A673 (cell line): ENCODE data around the gene C2orf76. TPM values are rescaled to one million over a fixed set of nuclear protein-coding genes. Genes with fewer than 3 reads are reported as not detected.

ENCODE experiments used
- BruUV-seq: library from RNA; stranded (reverse); fragments of 400-500 nt; replicated peaks from 2 replicates; lab custom pipeline; 2021; lab: Mats Ljungman, UMichigan
- CTCF ChIA-PET: fragments of 300-600 bp; sonication (Branson Sonifier 250); formaldehyde crosslinking; loops from one replicate; lab custom pipeline; 2022; ENCODE audit warnings: antibody characterized with exemption; lab: Charles Lee
- POLR2A ChIA-PET: fragments of 300-600 bp; sonication (Branson Sonifier 250); formaldehyde crosslinking; loops from one replicate; lab custom pipeline; 2022; ENCODE audit warnings: antibody characterized with exemption; ENCODE audit not compliant: low non-redundant PET; lab: Charles Lee
- DNase-seq: peaks from one replicate; pipeline ENCODE4 v3.0.0-alpha.2; 2015; ENCODE audit warnings: low spot score
- H3K27ac ChIP-seq: fragments of 200-600 bp; sonication (generic); 2 replicates; pipeline ENCODE4 v1.5.1; 2016; ENCODE audit warnings: mixed run types, low read depth, mild to moderate bottlenecking, mixed read lengths, antibody characterized with exemption, low read length; ENCODE audit not compliant: poor library complexity, severe bottlenecking
- H3K27me3 ChIP-seq: fragments of 200-600 bp; sonication (generic); replicated peaks from 2 replicates; pipeline ENCODE4 v1.6.1; 2017; ENCODE audit warnings: mixed run types, low read depth, mild to moderate bottlenecking, mixed read lengths, antibody characterized with exemption, low read length; ENCODE audit not compliant: insufficient read depth, poor library complexity
- H3K36me3 ChIP-seq: fragments of 200-600 bp; sonication (generic); 2 replicates; pipeline ENCODE4 v1.6.1; 2016; ENCODE audit warnings: mixed run types, mild to moderate bottlenecking, mixed read lengths, antibody characterized with exemption, low read length; ENCODE audit not compliant: insufficient read depth, poor library complexity, severe bottlenecking
- H3K4me1 ChIP-seq: fragments of 200-600 bp; sonication (generic); 2 replicates; pipeline ENCODE4 v1.6.1; 2017; ENCODE audit warnings: mixed run types, mild to moderate bottlenecking, mixed read lengths, antibody characterized with exemption, low read length; ENCODE audit not compliant: insufficient read depth, poor library complexity, severe bottlenecking
- H3K4me3 ChIP-seq: fragments of 200-600 bp; sonication (generic); 2 replicates; pipeline ENCODE4 v1.5.1; 2016; ENCODE audit warnings: low read depth, mixed run types, mild to moderate bottlenecking, mixed read lengths, low read length; ENCODE audit not compliant: poor library complexity, severe bottlenecking
- H3K9me3 ChIP-seq: fragments of 200-600 bp; sonication (generic); 2 replicates; pipeline ENCODE4 v1.6.1; 2016; ENCODE audit warnings: mixed run types, low read depth, mild to moderate bottlenecking, mixed read lengths, antibody characterized with exemption, low read length; ENCODE audit not compliant: poor library complexity, severe bottlenecking
- EZH2 ChIP-seq: fragments of 200-600 bp; sonication (generic); IDR thresholded peaks from 2 replicates; pipeline ENCODE4 v1.6.1; 2017; ENCODE audit warnings: borderline replicate concordance, low read depth, mild to moderate bottlenecking, mixed read lengths, antibody characterized with exemption, low read length; ENCODE audit not compliant: poor library complexity, severe bottlenecking
- intact Hi-C: fragments of 100-400 bp; cut with micrococcal nuclease; formaldehyde crosslinking; loops from one replicate; pipeline ENCODE4 v1.10.0; 2022; ENCODE audit not compliant: unreplicated experiment
- total RNA-seq: library from RNA; stranded (reverse); gene quantifications from 2 replicates; pipeline ENCODE4 v1.2.3, GENCODE V29; 2021
- TF ChIP-seq, protein P1 (sequence below): fragments of 300-800, 200-600 bp; sonication (generic); conservative IDR thresholded peaks from 2 replicates; pipeline ENCODE4 v1.5.1; 2017; ENCODE audit warnings: low read depth, mild to moderate bottlenecking, antibody characterized with exemption, low read length, moderate library complexity, mixed read lengths

The C2orf76 gene
- total RNA-seq, 1 experiment from 2014 or later, result 13.4 TPM

- no peaks in the 10 kb centered on the region for H3K27me3 ChIP-seq
- H3K27ac ChIP-seq, result no peak overlapping the region
- ChIA-PET CTCF (no interaction called here), POLR2A (no interaction called here)
- TF ChIP-seq EZH2, result no peak
- TF ChIP-seq, protein P1, sequence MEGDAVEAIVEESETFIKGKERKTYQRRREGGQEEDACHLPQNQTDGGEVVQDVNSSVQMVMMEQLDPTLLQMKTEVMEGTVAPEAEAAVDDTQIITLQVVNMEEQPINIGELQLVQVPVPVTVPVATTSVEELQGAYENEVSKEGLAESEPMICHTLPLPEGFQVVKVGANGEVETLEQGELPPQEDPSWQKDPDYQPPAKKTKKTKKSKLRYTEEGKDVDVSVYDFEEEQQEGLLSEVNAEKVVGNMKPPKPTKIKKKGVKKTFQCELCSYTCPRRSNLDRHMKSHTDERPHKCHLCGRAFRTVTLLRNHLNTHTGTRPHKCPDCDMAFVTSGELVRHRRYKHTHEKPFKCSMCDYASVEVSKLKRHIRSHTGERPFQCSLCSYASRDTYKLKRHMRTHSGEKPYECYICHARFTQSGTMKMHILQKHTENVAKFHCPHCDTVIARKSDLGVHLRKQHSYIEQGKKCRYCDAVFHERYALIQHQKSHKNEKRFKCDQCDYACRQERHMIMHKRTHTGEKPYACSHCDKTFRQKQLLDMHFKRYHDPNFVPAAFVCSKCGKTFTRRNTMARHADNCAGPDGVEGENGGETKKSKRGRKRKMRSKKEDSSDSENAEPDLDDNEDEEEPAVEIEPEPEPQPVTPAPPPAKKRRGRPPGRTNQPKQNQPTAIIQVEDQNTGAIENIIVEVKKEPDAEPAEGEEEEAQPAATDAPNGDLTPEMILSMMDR, result no peak
- BruUV-seq, result no TSS peak
- H3K4me1 ChIP-seq, result no peaks in the 10 kb centered on the region
- no peak for DNase-seq
- H3K9me3 ChIP-seq, result peaks cover 8% of the 10 kb centered on the region
- peaks cover 58% of the 10 kb centered on the region for H3K36me3 ChIP-seq
- intact Hi-C loops, result no loop called here
- no peak overlapping the region for H3K4me3 ChIP-seq
These were observed 6.3 kb upstream of the C2orf76 start for GRCh38 chr2:119372778-119373568.

DNA sequence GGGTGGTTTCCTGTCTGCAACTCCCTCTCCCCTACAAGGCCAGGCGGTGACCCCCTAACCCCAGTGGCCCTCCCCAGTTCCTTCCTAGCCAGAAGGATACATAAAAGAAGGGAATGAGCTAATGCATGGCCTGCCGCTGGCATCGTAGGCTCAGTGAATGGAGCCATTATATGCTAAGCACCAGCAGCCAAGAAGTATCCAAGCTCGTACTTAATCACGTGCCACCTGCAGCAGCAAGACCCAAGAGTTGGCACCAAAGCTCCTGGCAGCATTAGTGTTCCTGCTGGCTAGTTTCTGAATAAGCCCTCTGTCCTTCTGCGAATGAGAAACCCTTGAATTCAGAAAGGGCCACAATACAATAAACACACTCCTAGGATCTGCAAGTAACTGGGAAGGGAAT is 4.5 kb upstream of the C2orf76 start:
- CTCF ChIA-PET, result no interaction called here
- H3K36me3 ChIP-seq, result peaks cover 58% of the 10 kb centered on the region
- POLR2A ChIA-PET, result no interaction called here

DNA sequence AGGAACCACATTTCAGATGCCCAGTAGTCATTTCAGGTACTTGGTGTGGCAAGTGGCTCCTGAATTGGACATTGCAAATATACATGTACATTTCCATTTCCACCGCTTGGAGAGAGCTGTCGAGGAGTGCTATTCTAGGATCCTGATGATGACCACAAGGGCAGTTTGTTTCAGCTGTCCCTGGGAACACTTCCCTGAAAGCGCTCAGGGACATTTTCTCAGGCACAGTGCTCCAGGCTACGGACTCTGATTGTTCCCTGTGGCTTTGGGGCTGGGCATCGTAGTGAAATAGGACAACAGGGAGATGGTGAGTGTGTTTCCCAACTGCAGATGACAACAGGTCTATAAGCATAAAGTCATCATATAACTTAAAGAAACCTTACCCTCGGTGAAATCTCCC is 3.2 kb upstream of the C2orf76 start:
- intact Hi-C loops, result no loop called here
- POLR2A ChIA-PET, result no interaction called here

More for the DNA sequence above, 4.5 kb upstream of the C2orf76 start:
- Histone ChIP-seq H3K27ac (no peak overlapping the region), H3K9me3 (peaks cover 8% of the 10 kb centered on the region), H3K4me1 (no peaks in the 10 kb centered on the region), H3K4me3 (no peak overlapping the region), H3K27me3 (no peaks in the 10 kb centered on the region)
- intact Hi-C loops, result no loop called here
- TF ChIP-seq, protein P1, result no peak
- no peak for TF ChIP-seq EZH2
- DNase-seq, result no peak
- BruUV-seq, result no TSS peak

More for the DNA sequence above, 3.2 kb upstream of the C2orf76 start:
- Histone ChIP-seq H3K4me1 (peaks cover 11% of the 10 kb centered on the region), H3K27me3 (no peaks in the 10 kb centered on the region), H3K4me3 (no peak overlapping the region), H3K36me3 (peaks cover 58% of the 10 kb centered on the region), H3K27ac (no peak overlapping the region), H3K9me3 (peaks cover 8% of the 10 kb centered on the region)
- CTCF ChIA-PET, result no interaction called here
- DNase-seq, result no peak
- BruUV-seq, result no TSS peak
- TF ChIP-seq EZH2, result no peak
- TF ChIP-seq, protein P1, result no peak
